ENCODE data around the gene COL8A1.
"Not testable (repeated sequence)": the region's sequence is repeated elsewhere in the genome, so short reads cannot be mapped to it uniquely, and the experiment has no call there.

The COL8A1 gene

GRCh38 chr3:99825004-99825640 lies 186.7 kb downstream of the COL8A1 start:
- Histone ChIP-seq H3K9me3 (ENCODE audit: control insufficient read depth, low read length) (no peaks in the 10 kb centered on the region), H3K36me3 (ENCODE audit: control insufficient read depth, insufficient read depth, low read length) (no peaks in the 10 kb centered on the region), H3K27ac (ENCODE audit: insufficient read depth, low read length, poor library complexity, severe bottlenecking) (no peak overlapping the region), H3K27me3 (replicated peaks; ENCODE audit: control insufficient read depth, insufficient read depth, low read length, poor library complexity, severe bottlenecking) (no peaks in the 10 kb centered on the region), H3K4me1 (ENCODE audit: control insufficient read depth, insufficient read depth, low read length, poor library complexity, severe bottlenecking) (no peaks in the 10 kb centered on the region), H3K4me3 (ENCODE audit: insufficient read depth, low read depth, low read length, poor library complexity, severe bottlenecking) (no peak overlapping the region)
- no peak for DNase-seq

GRCh38 chr3:99829844-99830243 lies 191.4 kb downstream of the COL8A1 start:
- Histone ChIP-seq H3K27ac (ENCODE audit: insufficient read depth, low read length, poor library complexity, severe bottlenecking) (no peak overlapping the region), H3K9me3 (ENCODE audit: control insufficient read depth, low read length) (no peaks in the 10 kb centered on the region), H3K27me3 (replicated peaks; ENCODE audit: control insufficient read depth, insufficient read depth, low read length, poor library complexity, severe bottlenecking) (no peaks in the 10 kb centered on the region), H3K36me3 (ENCODE audit: control insufficient read depth, insufficient read depth, low read length) (no peaks in the 10 kb centered on the region), H3K4me1 (ENCODE audit: control insufficient read depth, insufficient read depth, low read length, poor library complexity, severe bottlenecking) (no peaks in the 10 kb centered on the region), H3K4me3 (ENCODE audit: insufficient read depth, low read depth, low read length, poor library complexity, severe bottlenecking) (no peak overlapping the region)
- DNase-seq: no peak

GRCh38 chr3:99833617-99834205 lies 195.3 kb downstream of the COL8A1 start:
- DNase-seq: no peak
- H3K4me1 ChIP-seq (ENCODE audit: control insufficient read depth, insufficient read depth, low read length, poor library complexity, severe bottlenecking): no peaks in the 10 kb centered on the region
- no peaks in the 10 kb centered on the region for H3K27me3 ChIP-seq (replicated peaks; ENCODE audit: control insufficient read depth, insufficient read depth, low read length, poor library complexity, severe bottlenecking)
- no peak overlapping the region for H3K4me3 ChIP-seq (ENCODE audit: insufficient read depth, low read depth, low read length, poor library complexity, severe bottlenecking)
- no peaks in the 10 kb centered on the region for H3K9me3 ChIP-seq (ENCODE audit: control insufficient read depth, low read length)
- H3K27ac ChIP-seq (ENCODE audit: insufficient read depth, low read length, poor library complexity, severe bottlenecking): no peak overlapping the region
- H3K36me3 ChIP-seq (ENCODE audit: control insufficient read depth, insufficient read depth, low read length): no peaks in the 10 kb centered on the region

DNA sequence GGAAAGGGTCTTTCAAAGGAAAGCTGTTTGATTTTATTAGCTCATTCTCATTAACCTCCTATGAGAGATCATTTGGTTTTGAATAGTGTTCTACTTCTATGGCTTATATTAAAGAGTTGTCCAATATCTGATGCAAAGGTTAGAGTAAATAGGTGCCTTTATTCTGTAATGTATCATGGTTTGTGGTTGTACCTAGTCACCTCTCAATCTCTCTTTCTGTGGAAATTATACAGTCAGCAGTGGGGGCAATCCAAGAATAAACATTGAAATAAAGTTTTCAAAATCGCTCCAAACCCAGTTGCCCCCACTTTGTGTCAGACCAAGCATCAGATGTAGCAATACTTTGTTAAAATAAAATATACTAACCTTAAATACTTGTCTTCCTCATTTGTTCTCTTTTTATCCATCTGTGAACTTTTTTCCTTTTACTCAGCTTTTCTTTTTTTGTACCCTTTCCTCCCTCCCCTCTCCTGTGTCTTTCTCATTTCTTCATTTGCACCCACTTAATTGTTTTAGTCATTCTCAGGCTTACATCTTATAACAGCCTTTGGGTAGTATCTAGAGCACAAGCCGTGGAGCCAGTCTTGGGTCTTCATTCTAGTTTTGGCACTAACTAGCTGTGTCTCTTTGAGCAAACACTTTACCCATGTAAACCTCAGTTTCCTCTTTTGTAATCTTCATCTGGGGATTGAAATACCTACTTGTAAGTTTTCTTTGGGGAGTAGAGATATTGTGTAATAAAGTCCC lies 196.0 kb downstream of the COL8A1 start:
- no peak for DNase-seq
- no peaks in the 10 kb centered on the region for H3K9me3 ChIP-seq (ENCODE audit: control insufficient read depth, low read length)
- H3K27me3 ChIP-seq (replicated peaks; ENCODE audit: control insufficient read depth, insufficient read depth, low read length, poor library complexity, severe bottlenecking): no peaks in the 10 kb centered on the region
- H3K36me3 ChIP-seq (ENCODE audit: control insufficient read depth, insufficient read depth, low read length): no peaks in the 10 kb centered on the region
- no peak overlapping the region for H3K27ac ChIP-seq (ENCODE audit: insufficient read depth, low read length, poor library complexity, severe bottlenecking)
- no peak overlapping the region for H3K4me3 ChIP-seq (ENCODE audit: insufficient read depth, low read depth, low read length, poor library complexity, severe bottlenecking)
- H3K4me1 ChIP-seq (ENCODE audit: control insufficient read depth, insufficient read depth, low read length, poor library complexity, severe bottlenecking): no peaks in the 10 kb centered on the region

DNA sequence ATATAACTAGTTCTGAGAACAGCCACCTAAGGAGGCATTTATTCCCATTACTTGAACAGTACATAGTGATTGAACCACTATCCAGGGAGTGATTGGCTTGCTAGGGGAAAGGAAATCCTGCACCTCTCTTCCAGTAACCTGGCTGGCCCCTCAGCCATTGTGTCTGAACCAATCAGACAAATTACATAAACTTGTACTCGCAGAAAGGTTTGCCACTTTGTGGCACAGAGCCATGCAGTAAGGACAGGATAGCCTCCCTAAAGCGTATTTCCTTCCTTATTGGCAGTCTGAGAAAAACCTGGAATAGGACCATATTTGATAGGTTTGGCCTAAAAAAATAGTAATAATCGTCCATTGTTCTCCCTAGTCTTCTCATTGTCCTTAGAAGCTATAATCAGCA lies 198.3 kb downstream of the COL8A1 start:
- Histone ChIP-seq H3K27me3 (replicated peaks; ENCODE audit: control insufficient read depth, insufficient read depth, low read length, poor library complexity, severe bottlenecking) (no peaks in the 10 kb centered on the region), H3K4me1 (ENCODE audit: control insufficient read depth, insufficient read depth, low read length, poor library complexity, severe bottlenecking) (no peaks in the 10 kb centered on the region)
- DNase-seq: no peak

GRCh38 chr3:99837715-99838114 lies 199.3 kb downstream of the COL8A1 start:
- no peaks in the 10 kb centered on the region for H3K9me3 ChIP-seq (ENCODE audit: control insufficient read depth, low read length)
- no peaks in the 10 kb centered on the region for H3K27me3 ChIP-seq (replicated peaks; ENCODE audit: control insufficient read depth, insufficient read depth, low read length, poor library complexity, severe bottlenecking)
- DNase-seq: no peak
- H3K27ac ChIP-seq (ENCODE audit: insufficient read depth, low read length, poor library complexity, severe bottlenecking): no peak overlapping the region
- H3K36me3 ChIP-seq (ENCODE audit: control insufficient read depth, insufficient read depth, low read length): no peaks in the 10 kb centered on the region
- H3K4me1 ChIP-seq (ENCODE audit: control insufficient read depth, insufficient read depth, low read length, poor library complexity, severe bottlenecking): no peaks in the 10 kb centered on the region
- no peak overlapping the region for H3K4me3 ChIP-seq (ENCODE audit: insufficient read depth, low read depth, low read length, poor library complexity, severe bottlenecking)

More for the DNA sequence above, 198.3 kb downstream of the COL8A1 start:
- Histone ChIP-seq H3K36me3 (ENCODE audit: control insufficient read depth, insufficient read depth, low read length) (no peaks in the 10 kb centered on the region), H3K9me3 (ENCODE audit: control insufficient read depth, low read length) (no peaks in the 10 kb centered on the region), H3K4me3 (ENCODE audit: insufficient read depth, low read depth, low read length, poor library complexity, severe bottlenecking) (no peak overlapping the region), H3K27ac (ENCODE audit: insufficient read depth, low read length, poor library complexity, severe bottlenecking) (no peak overlapping the region)

GRCh38 chr3:99838755-99839154 lies 200.4 kb downstream of the COL8A1 start:
- H3K4me1 ChIP-seq (ENCODE audit: control insufficient read depth, insufficient read depth, low read length, poor library complexity, severe bottlenecking): no peaks in the 10 kb centered on the region
- no peak overlapping the region for H3K4me3 ChIP-seq (ENCODE audit: insufficient read depth, low read depth, low read length, poor library complexity, severe bottlenecking)
- H3K27ac ChIP-seq (ENCODE audit: insufficient read depth, low read length, poor library complexity, severe bottlenecking): no peak overlapping the region
- DNase-seq: no peak
- no peaks in the 10 kb centered on the region for H3K36me3 ChIP-seq (ENCODE audit: control insufficient read depth, insufficient read depth, low read length)
- no peaks in the 10 kb centered on the region for H3K9me3 ChIP-seq (ENCODE audit: control insufficient read depth, low read length)
- H3K27me3 ChIP-seq (replicated peaks; ENCODE audit: control insufficient read depth, insufficient read depth, low read length, poor library complexity, severe bottlenecking): no peaks in the 10 kb centered on the region

DNA sequence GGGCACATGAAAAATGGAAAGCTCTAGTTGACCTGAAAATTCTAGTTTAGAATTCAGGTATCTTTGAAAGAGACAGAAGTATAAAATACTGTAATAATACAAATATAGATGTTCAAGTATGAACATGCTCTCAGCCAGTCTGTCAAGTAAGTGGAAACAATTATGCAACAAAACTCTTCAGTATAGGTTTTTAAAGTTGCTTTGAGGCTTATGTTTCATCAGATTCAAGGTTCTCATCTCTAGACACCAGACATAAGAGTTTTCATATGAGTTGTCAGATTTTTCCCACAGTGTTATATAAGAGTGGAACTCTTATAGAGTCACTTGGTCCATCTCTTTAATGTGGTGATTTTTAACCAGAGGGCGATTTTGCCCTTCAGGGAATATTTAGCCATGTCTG lies 201.2 kb downstream of the COL8A1 start:
- no peak overlapping the region for H3K4me3 ChIP-seq (ENCODE audit: insufficient read depth, low read depth, low read length, poor library complexity, severe bottlenecking)
- H3K27ac ChIP-seq (ENCODE audit: insufficient read depth, low read length, poor library complexity, severe bottlenecking): no peak overlapping the region
- no peak for DNase-seq
- H3K4me1 ChIP-seq (ENCODE audit: control insufficient read depth, insufficient read depth, low read length, poor library complexity, severe bottlenecking): no peaks in the 10 kb centered on the region
- no peaks in the 10 kb centered on the region for H3K27me3 ChIP-seq (replicated peaks; ENCODE audit: control insufficient read depth, insufficient read depth, low read length, poor library complexity, severe bottlenecking)
- no peaks in the 10 kb centered on the region for H3K9me3 ChIP-seq (ENCODE audit: control insufficient read depth, low read length)
- no peaks in the 10 kb centered on the region for H3K36me3 ChIP-seq (ENCODE audit: control insufficient read depth, insufficient read depth, low read length)

DNA sequence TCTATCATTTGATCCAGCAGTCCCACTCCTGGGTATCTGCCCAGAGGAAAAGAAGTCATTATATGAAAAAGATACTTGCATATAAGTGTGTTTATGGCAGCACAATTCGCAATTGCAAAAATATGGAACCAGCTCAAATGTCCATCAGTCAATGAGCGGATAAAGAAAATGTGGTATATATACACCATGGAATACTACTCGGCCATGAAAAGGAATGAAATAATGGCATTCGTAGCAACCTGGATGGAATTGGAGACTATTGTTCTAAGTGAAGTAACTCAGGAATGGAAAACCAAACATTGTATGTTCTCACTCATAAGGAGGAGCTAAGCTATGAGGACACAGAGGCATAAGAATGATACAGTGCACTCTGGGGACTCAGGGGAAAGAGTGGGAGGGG lies 203.6 kb downstream of the COL8A1 start:
- DNase-seq; H3K9me3 ChIP-seq (ENCODE audit: control insufficient read depth, low read length); H3K27ac ChIP-seq (ENCODE audit: insufficient read depth, low read length, poor library complexity, severe bottlenecking); H3K4me3 ChIP-seq (ENCODE audit: insufficient read depth, low read depth, low read length, poor library complexity, severe bottlenecking); H3K4me1 ChIP-seq (ENCODE audit: control insufficient read depth, insufficient read depth, low read length, poor library complexity, severe bottlenecking); H3K36me3 ChIP-seq (ENCODE audit: control insufficient read depth, insufficient read depth, low read length); H3K27me3 ChIP-seq (replicated peaks; ENCODE audit: control insufficient read depth, insufficient read depth, low read length, poor library complexity, severe bottlenecking): not testable (repeated sequence)

- Histone ChIP-seq H3K27me3 (replicated peaks; ENCODE audit: control insufficient read depth, insufficient read depth, low read length, poor library complexity, severe bottlenecking) (no peaks in the 10 kb centered on the region), H3K4me1 (ENCODE audit: control insufficient read depth, insufficient read depth, low read length, poor library complexity, severe bottlenecking) (no peaks in the 10 kb centered on the region), H3K27ac (ENCODE audit: insufficient read depth, low read length, poor library complexity, severe bottlenecking) (no peak overlapping the region), H3K9me3 (ENCODE audit: control insufficient read depth, low read length) (no peaks in the 10 kb centered on the region), H3K36me3 (ENCODE audit: control insufficient read depth, insufficient read depth, low read length) (no peaks in the 10 kb centered on the region), H3K4me3 (ENCODE audit: insufficient read depth, low read depth, low read length, poor library complexity, severe bottlenecking) (no peak overlapping the region)
- DNase-seq: no peak
These were observed 204.6 kb downstream of the COL8A1 start for GRCh38 chr3:99842826-99843589.
